ENCODE data around the gene LFNG. TPM values are rescaled to one million over a fixed set of nuclear protein-coding genes. Genes with fewer than 3 reads are reported as not detected.

LFNG gene
- total RNA-seq, 1 donor from 2014 or later, result 75.5 TPM

DNA sequence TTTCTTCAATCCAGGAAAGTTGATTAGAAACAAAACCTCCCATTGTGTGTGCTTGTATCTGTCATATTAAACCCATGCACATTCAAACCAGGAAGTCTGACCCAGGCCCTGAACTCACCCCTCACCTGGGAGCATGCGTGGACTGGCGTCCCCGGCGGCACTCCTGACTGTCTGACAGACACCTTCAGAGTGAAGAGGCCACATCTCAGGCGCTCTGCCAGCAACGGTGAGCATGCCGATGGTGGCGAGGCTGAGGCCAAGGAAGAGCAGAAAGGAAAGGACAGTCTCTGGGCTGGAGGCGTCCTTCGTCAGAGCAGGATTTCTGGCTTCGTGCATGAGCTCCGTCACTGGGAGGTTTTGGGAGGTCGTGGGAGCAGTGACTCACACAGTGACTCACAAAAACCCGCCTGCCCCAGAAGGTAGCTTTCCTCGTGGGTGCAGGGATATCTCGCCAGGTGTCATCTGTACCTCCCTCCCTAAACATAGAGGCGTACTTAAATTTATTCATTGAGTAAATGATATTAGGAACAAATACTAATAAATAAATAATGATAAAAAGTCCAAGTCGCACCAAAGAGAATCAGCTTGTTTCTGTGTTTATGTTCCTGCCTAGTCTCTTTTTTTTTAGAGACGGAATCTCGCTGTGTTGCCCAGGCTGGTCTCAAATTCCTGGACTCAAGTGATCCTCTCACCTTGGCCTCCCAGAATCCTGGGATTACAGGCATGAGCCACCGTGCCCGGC lies 52.7 kb downstream of the LFNG start:
- DNase-seq, result no peak
- Mint-ChIP-seq H3K4me1 (ENCODE audit: low read depth, unreplicated experiment) (peaks cover 4% of the 10 kb centered on the region), H3K4me3 (ENCODE audit: unreplicated experiment) (no peak overlapping the region), H3K36me3 (ENCODE audit: unreplicated experiment) (no peaks in the 10 kb centered on the region), H3K27ac (ENCODE audit: unreplicated experiment) (no peak overlapping the region), H3K27me3 (ENCODE audit: unreplicated experiment) (peaks cover 1% of the 10 kb centered on the region), H3K9me3 (ENCODE audit: unreplicated experiment) (peaks cover 2% of the 10 kb centered on the region)
- TF ChIP-seq, protein P1, sequence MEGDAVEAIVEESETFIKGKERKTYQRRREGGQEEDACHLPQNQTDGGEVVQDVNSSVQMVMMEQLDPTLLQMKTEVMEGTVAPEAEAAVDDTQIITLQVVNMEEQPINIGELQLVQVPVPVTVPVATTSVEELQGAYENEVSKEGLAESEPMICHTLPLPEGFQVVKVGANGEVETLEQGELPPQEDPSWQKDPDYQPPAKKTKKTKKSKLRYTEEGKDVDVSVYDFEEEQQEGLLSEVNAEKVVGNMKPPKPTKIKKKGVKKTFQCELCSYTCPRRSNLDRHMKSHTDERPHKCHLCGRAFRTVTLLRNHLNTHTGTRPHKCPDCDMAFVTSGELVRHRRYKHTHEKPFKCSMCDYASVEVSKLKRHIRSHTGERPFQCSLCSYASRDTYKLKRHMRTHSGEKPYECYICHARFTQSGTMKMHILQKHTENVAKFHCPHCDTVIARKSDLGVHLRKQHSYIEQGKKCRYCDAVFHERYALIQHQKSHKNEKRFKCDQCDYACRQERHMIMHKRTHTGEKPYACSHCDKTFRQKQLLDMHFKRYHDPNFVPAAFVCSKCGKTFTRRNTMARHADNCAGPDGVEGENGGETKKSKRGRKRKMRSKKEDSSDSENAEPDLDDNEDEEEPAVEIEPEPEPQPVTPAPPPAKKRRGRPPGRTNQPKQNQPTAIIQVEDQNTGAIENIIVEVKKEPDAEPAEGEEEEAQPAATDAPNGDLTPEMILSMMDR (IDR thresholded peaks at IDR 0.05; ENCODE audit: partially characterized antibody, unreplicated experiment), result no peak

DNA sequence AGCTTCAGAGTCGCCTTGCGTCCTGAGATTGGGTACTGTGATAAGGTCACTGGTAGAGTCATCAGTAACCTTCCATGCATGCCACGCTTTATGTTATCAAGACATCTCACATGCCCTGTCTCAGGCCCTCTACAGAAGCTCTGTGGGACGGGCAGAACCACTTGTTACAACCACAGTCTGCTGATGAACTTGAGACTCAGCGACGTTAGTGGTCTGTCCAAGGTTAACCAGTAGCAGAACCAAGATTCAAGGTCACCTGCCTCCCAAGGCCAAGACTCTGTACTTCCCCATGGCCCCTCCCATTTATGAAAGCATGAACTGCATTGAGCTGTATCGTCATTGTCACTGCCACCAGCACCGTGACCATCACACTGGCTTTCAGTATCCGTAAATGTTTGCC lies 54.2 kb downstream of the LFNG start:
- H3K27ac Mint-ChIP-seq (ENCODE audit: unreplicated experiment), result no peak overlapping the region
- H3K4me3 Mint-ChIP-seq (ENCODE audit: unreplicated experiment), result no peak overlapping the region
- TF ChIP-seq, protein P1 (IDR thresholded peaks at IDR 0.05; ENCODE audit: partially characterized antibody, unreplicated experiment), result no peak
- no peak for DNase-seq
- H3K9me3 Mint-ChIP-seq (ENCODE audit: unreplicated experiment), result peaks cover 2% of the 10 kb centered on the region
- peaks cover 1% of the 10 kb centered on the region for H3K27me3 Mint-ChIP-seq (ENCODE audit: unreplicated experiment)
- peaks cover 4% of the 10 kb centered on the region for H3K4me1 Mint-ChIP-seq (ENCODE audit: low read depth, unreplicated experiment)
- H3K36me3 Mint-ChIP-seq (ENCODE audit: unreplicated experiment), result no peaks in the 10 kb centered on the region

DNA sequence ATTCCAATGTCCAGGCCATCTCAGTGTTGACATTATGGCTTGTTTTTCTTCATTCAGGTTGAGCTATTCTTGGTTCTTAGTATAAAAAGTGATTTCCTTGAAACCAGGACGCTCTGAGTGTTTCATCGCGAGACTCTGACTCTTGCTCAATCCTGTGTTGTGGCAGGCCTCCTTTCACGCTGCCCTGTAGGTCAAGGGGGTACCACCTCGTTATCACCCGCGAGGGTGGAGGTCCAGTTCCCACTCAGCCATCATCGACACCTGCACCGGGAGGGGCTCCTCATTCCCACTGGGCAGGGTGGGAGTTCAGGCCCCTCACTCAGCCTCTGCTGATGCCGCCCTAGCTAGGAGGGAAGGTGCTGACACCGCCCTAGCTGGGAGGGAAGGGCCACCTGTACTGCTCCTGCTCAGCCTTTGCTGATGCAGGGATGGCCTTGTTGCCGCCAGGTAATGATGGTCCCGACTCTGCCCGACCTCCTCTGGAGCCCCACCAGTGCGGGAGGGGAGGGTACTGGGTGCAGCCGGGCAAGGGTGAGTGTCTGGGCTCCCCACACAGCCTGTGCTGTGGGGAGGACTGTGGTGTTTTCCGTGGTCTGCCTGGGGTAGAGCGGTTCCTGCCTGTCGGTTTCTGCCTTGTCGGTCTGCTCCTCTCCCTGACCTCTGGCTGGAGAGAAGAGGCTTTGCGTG lies 55.6 kb downstream of the LFNG start:
- H3K9me3 Mint-ChIP-seq (ENCODE audit: unreplicated experiment), result peaks cover 2% of the 10 kb centered on the region
- DNase-seq, result no peak
- H3K4me1 Mint-ChIP-seq (ENCODE audit: low read depth, unreplicated experiment), result peaks cover 4% of the 10 kb centered on the region
- H3K4me3 Mint-ChIP-seq (ENCODE audit: unreplicated experiment), result no peak overlapping the region
- H3K36me3 Mint-ChIP-seq (ENCODE audit: unreplicated experiment), result no peaks in the 10 kb centered on the region
- H3K27me3 Mint-ChIP-seq (ENCODE audit: unreplicated experiment), result peaks cover 4% of the 10 kb centered on the region
- TF ChIP-seq, protein P1 (IDR thresholded peaks at IDR 0.05; ENCODE audit: partially characterized antibody, unreplicated experiment), result no peak
- H3K27ac Mint-ChIP-seq (ENCODE audit: unreplicated experiment), result no peak overlapping the region

DNA sequence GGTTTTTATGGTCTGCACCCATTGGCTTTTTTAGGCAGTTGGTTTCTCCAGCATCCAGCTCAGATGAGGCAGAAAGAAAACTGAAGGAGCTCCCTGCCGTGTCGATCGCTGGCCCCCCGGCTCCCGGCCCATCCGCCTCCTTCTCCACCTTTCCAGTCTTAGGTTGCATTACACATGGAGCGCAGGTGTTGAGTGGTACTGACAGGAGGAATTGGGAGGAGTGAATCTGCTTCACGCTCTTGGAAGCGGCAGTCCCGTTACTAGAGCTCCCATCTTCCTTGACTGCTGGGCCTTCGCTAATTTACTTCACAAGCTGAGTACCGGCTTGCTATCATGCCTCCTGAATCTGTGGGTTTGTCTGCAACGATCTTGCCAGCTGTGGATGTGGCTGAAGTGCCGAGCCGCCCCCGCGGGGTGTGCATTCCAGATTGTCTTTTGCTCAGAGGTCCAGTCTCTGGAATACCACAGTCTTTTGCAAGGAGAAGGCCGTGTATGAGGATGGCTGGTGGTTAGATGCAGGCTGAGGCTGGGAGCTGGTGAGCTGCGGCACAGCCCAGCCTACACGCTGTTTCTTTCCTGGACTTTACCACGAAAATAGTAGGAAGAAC lies 56.3 kb downstream of the LFNG start:
- Mint-ChIP-seq H3K27me3 (ENCODE audit: unreplicated experiment) (peaks cover 5% of the 10 kb centered on the region), H3K36me3 (ENCODE audit: unreplicated experiment) (no peaks in the 10 kb centered on the region), H3K27ac (ENCODE audit: unreplicated experiment) (no peak overlapping the region), H3K4me1 (ENCODE audit: low read depth, unreplicated experiment) (peaks cover 4% of the 10 kb centered on the region), H3K4me3 (ENCODE audit: unreplicated experiment) (no peak overlapping the region), H3K9me3 (ENCODE audit: unreplicated experiment) (peaks cover 2% of the 10 kb centered on the region)
- TF ChIP-seq, protein P1 (IDR thresholded peaks at IDR 0.05; ENCODE audit: partially characterized antibody, unreplicated experiment), result no peak
- DNase-seq, result no peak

All from glutamatergic neuron (in vitro differentiated cells).